GM21360 (cell line): Measurements from ENCODE around the gene INPP5A.
"Not testable (repeated sequence)": the region's sequence is repeated elsewhere in the genome, so short reads cannot be mapped to it uniquely, and the experiment has no call there.

Source experiments
- ATAC-seq: cut with Tn5 transposase; IDR thresholded peaks from one replicate; pipeline ENCODE4 v1.9.1; 2021; ENCODE audit warnings: mild to moderate bottlenecking, moderate library complexity; ENCODE audit not compliant: unreplicated experiment

The INPP5A gene

DNA sequence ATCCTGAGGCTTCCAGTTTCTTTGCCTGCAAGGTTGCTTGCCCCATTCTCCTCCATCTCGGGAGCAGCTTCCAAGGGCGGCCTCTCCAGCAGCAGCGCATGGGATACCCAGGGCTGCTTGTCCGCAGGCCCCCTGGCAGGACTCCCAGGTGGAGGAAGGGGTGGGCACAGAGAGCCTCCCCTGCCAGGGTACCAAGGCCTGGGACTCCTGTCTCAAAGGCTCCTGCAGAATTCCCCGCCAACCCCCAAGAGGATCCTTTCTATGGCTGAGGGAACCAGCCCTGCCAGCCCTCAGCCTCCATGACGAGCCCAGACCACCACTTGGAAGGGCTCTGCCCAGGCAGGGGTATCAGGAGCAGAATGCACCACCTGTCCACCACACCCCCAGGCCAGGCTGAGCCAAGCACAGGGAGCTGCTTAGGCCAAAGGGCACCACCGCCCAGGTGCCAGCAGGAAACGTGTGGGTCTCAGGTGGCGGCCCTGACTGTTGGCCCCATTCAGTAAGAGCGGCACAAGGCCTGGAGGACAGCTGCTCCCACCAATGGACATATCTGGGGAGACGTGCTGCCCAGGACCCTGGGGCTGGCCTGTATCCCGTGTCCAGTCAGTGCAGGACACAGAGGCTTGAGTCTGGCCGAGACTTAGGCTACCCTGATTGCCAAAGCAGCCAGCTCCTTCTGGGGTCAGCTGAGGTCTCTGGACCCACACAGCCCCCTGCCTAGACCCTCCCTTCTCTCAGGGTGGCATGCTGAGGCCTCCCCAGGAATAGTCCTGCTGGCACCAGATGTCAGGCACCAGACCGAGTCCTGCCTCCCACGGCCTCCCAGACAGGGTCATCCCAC lies 33.8 kb upstream of the INPP5A start:
- no peak for ATAC-seq

DNA sequence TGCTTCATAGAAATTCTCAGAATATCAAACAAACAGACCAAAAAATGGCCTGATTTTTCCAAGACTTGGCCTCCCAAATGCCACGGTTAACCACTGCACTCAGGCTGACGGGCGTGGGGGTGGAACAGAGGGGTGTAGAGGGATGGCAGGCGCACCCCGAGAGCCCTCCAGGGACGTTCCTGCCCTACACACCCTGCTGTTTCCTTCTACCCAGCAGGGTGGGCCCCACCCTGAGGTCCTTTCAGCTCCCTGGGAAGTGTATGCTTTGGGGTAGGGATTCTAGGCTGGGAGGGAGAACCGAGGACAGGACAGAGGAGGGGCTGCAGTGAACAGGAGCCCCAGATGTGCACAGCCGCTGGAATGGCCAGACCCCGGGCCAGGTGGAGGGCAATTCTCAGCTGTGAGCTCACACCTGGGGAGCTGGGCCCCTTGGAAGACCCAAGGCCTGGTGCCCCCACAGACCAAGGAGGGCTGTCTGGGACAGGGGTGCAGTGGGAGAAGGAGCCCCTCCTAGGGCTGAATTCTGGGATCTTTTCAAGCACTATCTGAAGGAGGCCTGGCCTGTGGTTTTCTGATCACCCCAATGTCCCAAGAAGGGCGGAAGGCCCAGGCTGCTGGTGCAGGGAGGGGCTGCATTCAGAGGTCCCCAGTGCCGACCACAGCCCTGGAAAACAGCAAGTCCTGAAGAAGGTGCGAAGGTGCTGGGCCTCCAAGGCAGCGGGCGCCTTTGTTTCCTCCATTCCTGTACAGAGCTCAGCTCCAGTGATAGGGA lies 32.9 kb upstream of the INPP5A start:
- no peak for ATAC-seq

DNA sequence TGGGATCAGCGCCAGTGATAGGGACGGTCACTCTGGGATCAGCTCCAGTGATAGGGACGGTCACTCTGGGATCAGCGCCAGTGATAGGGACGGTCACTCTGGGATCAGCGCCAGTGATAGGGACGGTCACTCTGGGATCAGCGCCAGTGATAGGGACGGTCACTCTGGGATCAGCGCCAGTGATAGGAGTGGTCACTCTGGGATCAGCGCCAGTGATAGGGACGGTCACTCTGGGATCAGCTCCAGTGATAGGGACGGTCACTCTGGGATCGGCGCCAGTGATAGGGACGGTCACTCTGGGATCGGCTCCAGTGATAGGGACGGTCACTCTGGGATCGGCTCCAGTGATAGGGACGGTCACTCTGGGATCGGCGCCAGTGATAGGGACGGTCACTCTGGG lies 32.0 kb upstream of the INPP5A start:
- ATAC-seq = not testable (repeated sequence)

DNA sequence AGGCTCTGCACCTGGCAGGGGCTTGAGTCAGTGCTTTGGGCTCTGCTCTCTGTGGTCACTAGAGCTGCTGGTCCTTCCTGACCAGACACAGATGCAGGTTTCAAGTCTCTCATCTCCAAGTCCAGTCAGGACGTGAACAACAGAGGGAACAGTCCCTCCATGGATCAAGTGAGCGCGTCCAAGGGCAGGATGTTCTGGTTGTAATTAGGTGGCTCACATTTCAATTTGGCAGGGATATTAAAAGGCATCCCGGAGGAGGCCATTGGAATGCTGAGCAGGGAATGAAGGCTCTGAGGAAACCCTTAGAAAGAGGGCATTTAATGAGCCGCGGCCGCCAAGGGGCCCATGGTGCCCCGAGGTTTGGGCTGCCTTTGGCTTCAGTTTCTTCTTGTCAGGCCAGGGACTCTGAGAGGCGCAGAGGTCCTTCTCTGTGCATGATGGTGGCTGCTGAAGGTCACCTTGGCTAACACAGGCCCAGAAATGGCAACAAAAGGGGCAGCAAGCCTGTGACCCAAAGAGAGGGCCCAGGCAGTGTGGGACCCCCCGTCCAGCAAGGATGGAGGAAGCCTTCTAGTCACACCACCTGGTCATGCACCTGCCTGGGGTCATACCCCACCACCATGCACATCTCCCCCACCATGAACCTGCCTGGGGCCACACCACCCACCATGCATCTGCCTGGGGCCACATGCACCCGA lies 30.7 kb upstream of the INPP5A start:
- no peak for ATAC-seq

DNA sequence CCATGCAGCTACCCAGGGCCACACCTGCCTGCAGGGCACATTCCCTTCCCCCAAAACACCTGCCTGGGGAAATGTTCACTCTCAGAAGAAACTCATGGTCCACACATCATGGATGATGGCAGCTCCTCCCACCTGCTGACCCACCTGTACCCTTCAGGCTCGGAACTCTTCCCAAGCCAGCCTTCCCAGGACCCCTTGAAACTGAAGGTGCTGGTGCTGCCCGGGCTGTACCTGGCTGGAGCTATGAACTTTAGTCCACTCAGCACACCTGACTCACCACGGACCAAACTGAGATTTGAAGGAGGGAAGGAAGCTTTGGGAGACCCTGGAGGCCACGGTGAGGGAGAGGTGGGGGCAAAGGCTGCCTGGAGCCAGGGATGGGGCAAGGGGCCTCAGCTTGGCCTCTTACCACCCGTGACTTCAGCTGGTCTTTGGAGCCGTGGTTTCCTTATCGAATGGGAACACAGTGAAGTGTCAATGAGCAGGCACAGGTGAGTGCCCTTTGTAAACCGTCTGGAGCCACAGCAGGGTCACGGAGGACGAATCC lies 30.1 kb upstream of the INPP5A start:
- no peak for ATAC-seq

DNA sequence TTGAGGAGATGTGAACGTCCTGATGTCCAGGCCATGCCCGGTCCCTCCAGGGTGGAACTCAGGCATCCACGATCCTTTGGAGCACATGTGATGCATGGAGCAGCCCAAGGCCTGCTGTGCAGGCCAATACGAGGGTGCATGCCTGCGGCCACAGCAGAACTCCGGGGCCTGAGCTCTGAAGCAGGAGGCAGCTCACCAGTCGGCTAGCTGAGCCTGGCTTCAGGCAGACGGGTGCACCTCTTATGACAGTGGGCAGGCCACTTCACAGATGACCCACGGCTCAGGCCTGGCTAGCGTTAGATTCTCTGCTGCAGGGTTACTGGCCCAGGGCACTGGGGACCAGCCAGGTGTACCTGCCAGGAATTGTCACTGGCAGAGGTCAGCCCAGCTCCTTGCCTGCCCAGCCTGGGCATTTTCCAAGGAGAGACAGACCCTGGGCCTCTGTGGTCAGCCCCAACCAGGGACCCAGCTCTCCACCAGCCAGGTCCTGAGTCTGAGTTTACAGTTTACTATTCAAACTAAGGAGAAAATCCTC lies 29.6 kb upstream of the INPP5A start:
- ATAC-seq = no peak

DNA sequence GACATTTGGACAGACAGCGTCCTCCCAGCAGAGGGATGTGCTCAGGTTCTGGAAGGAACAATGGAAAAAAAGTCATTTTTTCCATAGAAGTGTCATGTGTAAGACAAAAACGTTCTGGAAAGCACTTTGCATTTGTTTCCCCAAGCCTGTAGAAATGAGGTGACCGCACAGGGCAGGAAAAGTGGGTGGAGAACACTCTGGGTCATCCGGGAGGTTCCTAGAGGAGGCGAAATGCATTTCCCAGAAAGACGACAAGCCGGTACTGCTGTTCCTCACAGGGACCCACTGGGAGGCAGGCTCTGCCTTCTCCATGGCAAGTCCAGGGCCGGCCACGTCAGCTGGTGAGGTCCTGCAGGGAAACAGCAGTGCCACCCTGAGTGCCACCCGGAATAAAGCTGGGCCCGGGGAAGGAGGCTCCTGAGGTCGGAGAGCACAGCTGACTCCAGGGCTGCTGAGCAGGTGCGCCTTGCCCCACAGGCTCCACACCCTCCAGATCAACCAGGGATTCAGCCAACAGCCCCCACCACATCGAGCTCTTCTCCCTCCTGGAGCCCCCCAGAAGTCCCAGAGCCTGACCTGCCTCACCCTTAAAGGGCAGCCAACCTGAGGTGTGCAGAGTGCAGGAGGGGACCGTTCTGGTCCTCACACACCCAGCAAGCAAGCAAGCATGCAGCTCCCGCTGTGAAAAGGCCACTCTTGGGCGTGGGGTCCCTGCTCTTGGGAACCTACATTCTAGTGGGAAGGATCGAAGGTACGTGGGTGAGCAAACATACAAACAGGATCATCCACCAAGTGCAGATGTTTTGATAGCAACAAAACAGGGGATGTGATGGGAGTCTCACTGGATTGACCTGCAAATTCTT lies 28.8 kb upstream of the INPP5A start:
- no peak for ATAC-seq

DNA sequence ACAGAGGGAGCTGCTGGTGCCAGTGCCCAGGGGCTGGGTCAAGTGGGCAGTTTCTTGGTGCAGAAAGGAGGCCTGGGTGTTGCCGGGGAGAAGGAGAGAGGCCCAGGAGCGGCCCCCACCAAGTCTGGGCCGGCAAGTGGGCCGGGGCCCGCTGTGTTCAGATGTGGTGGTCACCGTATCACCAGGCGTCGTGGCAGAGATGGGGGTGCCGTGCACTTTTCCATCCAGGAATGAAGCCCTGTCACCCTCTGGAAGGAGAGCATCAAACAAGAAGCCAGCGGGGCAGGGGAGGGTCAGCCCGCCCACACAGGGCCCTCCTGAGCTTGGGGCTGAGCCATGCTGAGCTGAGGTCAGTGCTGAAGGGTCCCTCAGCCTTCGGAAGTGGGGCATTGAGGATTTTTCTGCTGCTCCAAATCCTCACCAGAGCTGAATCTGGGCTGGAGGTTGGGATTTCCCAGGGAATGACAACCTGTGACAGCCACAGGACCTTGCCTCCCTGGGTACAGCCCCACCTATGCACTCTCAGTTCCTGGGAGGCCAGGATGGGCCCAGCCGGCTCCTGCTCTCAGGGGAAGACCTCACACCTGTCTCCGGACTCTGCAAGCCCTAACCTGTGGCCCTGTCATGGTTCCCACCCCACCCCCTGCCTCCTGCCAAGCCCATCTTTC lies 27.9 kb upstream of the INPP5A start:
- no peak for ATAC-seq

DNA sequence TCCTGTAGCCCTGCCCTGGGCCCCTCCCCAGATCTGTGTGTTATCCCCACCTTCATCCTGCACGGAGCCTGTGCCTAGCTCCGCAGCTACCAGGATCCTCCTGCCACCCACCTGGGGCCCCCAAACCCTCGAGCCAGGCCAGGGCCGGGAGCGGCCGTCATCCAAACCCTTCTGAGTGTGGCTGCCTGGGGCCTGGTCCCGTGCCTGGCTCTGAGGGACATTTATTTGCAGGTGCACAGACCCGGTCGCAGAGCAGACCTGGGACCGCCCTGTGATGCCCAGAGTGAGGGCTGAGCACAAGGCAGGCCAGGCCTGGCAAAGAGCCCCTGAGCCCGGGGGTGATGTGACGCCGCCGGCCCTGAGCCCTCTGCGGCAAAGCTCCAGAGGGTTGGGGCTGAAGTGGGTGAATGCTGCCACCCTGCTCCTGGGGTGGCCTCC lies 27.4 kb upstream of the INPP5A start:
- no peak for ATAC-seq

DNA sequence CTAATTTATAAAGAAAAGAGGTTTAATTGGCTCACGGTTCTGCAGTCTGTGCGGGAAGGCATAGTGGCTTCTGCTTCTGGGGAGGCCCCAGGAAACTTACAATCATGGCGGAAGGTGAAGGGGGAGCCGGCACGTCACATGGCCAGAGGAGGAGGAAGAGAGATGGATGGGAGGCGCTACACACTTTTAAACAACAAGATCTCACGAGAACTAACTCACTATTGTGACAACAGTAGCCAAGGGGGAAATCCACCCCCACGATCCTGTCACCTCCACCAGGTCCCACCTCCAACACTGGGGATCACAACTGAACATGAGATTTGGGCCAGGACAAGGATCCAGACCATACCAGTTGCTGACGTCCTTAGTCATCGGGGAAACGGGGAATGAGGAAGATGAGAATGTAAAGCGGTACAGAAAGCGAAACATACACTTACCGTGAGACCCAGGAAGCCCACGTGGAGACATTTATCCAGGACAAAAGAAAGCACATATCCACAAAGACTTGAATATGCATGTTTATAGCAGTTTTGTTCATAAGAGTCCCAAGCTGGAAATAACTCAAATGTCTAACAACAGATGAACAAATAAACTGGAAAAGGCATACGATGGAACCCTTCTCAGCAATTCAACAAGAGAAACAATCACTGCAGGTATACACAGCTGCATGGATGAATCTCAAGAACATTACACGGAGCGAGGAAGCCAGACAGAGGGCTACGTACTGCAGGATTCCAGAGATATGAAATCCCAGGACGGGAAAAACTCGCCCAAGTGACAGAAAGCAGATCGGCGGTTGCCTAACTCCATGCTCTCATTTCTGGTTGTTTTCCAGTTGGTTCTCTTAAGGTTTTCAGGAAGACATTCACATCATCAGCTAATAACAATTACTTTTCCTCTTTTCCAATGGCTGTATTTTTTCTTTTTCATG lies 26.2 kb upstream of the INPP5A start:
- no peak for ATAC-seq

DNA sequence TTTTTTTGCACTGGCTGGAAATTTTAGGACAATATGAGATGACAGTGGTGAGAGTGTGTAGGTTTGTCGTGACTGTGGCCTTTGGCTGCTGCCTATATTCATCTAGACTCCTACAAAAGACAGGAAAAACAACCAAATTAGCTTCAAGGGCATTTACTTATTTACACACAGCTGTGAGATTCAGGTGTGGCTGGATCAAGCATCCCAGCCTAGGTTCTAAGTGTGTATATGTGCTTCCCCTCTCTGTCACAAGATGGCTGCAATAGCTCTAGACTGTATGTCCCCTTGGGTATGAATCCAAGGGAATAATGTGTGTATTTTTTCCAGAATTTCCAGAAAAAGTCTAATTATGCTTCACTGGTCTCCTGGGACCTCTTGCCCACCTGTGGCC lies 25.5 kb upstream of the INPP5A start:
- ATAC-seq = no peak

DNA sequence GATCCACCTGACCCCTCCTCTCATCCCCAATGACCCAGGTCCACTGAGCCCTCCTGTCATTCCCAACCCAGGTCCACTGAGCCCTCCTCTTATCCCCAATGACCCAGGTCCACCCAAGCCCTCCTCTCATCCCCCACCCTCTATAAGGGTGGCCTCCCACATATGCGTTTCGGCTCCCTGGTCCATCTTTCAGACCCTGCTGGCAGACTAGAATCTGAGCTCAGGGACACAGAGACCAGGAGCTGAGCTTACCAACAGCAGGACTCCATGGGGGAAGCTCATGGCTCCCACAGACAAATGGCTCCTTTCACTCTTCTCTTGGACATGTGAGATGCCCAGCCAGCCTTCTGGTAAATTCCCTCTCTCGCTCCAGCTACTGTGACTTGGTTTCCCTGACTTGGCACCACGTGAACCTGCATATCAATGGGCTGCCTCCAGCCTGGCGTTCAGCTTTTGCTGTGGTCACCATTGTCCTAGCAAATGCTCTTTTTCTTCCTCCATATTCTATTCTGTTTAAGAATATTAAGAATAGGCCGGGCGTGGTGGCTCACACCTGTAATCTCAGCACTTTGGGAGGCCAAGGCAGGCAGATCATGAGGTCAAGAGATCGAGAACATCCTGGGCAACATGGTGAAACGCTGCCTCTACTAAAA lies 24.8 kb upstream of the INPP5A start:
- ATAC-seq = no peak

DNA sequence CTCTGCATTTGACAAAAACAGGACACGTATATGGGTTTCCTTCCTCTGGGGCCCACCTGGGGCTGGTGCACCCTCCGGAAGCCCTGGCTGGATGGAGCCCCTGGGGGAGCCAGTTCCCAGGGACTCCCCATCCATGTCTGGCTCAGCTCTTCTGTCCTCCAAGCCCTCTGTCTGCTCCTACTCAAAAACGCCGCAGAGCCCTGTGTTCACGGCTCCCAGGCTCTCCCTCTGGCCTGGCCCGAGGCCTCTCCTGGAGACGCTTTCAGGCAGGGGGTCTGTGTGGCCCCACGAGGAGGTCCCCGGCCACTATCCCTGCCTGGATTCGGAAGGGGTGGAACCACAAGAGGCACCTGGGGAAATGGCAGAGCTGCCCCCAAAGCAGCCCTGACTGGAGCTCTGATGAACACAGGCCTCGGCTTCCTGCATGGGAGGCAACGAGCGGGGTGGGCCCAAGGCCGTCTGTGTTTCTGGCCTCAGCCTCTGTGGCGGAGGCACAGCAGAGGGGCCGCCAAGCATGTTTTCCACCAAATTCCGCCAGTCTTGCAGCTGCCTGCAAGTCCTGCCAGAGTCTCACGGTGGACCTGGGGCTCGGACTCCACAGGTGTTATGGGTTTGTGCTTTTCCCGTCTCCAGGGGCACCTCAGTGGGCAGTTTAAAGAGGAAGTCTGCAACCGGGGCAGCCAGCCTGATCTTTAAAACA lies 22.6 kb upstream of the INPP5A start:
- ATAC-seq = no peak

DNA sequence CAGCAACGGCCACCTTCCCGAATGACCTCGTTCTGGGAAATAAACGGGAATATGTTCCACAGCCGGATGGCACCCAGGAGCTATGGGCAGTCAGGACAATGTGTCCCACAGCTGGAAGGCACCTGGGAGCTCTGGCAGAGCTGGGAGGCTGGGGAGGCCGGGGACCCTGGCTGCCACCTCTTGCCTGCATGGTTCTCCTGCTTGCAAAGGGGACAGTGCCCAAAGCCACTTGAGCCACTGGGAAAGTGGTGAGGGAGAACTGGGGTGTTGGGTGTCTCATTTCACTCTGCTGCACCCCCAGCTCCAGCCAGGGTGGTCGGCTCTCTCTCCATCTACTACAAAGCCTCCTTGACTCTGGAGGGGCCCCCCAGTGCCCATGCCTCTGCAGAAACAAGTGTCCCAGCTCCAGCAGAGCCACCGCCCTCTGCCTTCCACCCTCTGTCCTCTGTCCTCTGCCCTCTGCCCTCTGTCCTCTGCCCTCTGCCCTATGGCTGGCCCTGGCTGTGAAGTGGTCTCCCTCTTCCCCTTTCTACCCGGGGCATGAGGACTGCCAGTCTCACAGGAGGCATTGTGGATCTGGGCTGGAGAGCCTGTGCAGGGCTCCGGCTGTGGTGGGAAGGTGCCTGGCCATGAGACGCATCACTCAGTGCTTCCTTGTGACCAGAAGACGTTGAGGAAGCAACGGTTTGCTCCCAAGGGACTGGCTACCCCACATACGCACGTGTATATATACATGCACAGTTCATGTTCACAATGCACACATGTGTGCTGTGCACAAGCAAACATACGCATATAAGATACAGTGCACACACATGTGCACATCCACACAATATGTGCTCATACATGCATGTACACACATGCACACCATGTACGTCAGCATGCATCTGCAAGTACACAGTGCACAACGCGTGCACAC lies 21.5 kb upstream of the INPP5A start:
- no peak for ATAC-seq

DNA sequence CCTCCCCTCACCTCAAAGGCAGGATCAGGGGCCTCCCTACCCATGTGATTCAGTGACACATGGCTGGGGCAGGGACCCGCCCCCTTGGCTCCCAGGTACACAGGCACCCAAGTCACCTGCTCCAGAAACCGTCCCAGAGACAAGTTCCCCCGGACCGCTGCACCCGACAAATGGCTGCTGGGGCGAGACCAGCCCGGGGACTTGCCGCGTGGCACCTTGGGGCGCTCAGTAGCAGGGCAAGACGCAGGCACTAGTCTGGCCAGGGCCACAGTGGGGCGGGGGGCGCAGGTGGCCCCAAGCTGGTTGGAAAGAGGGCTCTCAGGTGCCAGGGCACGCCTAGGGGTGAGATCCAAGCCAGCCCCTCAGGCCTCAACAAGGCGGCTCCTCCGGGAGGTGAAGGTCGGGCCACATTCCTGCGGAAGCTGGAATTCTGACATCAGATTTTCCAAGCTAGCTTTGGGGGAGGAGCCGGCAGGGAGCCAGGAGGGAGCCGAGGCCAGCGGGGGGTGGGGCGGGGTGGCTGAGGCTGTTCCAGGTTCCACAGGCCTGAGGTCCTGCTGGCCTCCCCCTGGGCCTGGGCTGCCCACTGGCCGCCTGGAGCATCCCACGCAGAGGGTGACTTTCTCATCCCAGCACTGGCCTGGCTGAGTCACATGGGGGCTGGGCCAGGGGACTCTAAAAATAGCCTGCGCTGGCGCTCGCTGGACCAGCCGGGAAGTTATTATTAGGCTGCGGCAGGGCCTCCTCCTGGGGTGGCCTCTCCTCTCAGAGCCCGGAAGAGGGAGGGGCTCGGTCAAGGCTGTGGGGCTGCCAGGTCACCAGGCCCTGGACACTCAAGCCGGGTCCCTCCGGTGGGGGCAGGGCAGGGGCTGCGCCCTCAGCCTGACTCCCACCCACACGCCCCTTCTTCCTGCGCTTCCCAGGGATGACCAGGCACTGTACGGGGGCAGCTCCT lies 20.5 kb upstream of the INPP5A start:
- no peak for ATAC-seq
